HepG2 (cell line): ENCODE results near the gene PTGIS. TPM values are rescaled to one million over a fixed set of nuclear protein-coding genes. Genes with fewer than 3 reads are reported as not detected.

Experiments used
- AGO2 ChIP-seq: fragments of 200-400 bp; formaldehyde crosslinking; optimal IDR thresholded peaks from 2 replicates; pipeline ENCODE3; 2017; ENCODE audit warnings: mild to moderate bottlenecking, low read depth, low read length, moderate library complexity
- AKAP8 ChIP-seq: sonication (generic); formaldehyde crosslinking; IDR thresholded peaks from 2 replicates; pipeline ENCODE4 v1.5.1; 2020; ENCODE audit warnings: mild to moderate bottlenecking, missing genetic modification reagents
- ATF1 ChIP-seq: IDR thresholded peaks from 2 replicates; pipeline ENCODE4 v1.6.1; 2016; ENCODE audit warnings: mild to moderate bottlenecking, control low read depth
- CBX5 ChIP-seq: sonication (generic); formaldehyde crosslinking; IDR thresholded peaks from 2 replicates; pipeline ENCODE4 v1.4.0; 2020; ENCODE audit warnings: missing genetic modification reagents, borderline replicate concordance
- CEBPB ChIP-seq: IDR thresholded peaks from 2 replicates; pipeline ENCODE4 v1.6.1; 2011; ENCODE audit warnings: low read depth, low read length, improper control_type of control experiment, borderline replicate concordance
- CENPX ChIP-seq: sonication (generic); formaldehyde crosslinking; IDR thresholded peaks from 2 replicates; pipeline ENCODE4 v1.9.0; 2021; ENCODE audit warnings: mild to moderate bottlenecking, missing genetic modification reagents, moderate library complexity
- FOXA3 ChIP-seq: IDR thresholded peaks from 2 replicates; pipeline ENCODE4 v1.6.1; 2016; ENCODE audit warnings: missing genetic modification reagents, missing compliant biosample characterization
- MEF2D ChIP-seq: sonication (generic); formaldehyde crosslinking; IDR thresholded peaks from 2 replicates; pipeline ENCODE4 v1.5.1; 2020; ENCODE audit warnings: mild to moderate bottlenecking, missing genetic modification reagents
- MIXL1 ChIP-seq: IDR thresholded peaks from 2 replicates; pipeline ENCODE4 v1.6.1; 2016
- RFXAP ChIP-seq: sonication (generic); formaldehyde crosslinking; IDR thresholded peaks from 2 replicates; pipeline ENCODE4 v1.4.0; 2020; ENCODE audit warnings: missing genetic modification reagents, borderline replicate concordance
- SUZ12 ChIP-seq: fragments of 150-350 bp; IDR thresholded peaks from 2 replicates; pipeline ENCODE4 v1.6.1; 2014; ENCODE audit warnings: low read depth, low read length
- ZNF282 ChIP-seq: fragments of 450-650 bp; IDR thresholded peaks from 2 replicates; pipeline ENCODE4 v1.6.1; 2018; ENCODE audit not compliant: partially characterized antibody
- ZNF556 ChIP-seq: sonication (generic); formaldehyde crosslinking; IDR thresholded peaks from 2 replicates; pipeline ENCODE4 v1.4.0; 2020; ENCODE audit warnings: mild to moderate bottlenecking, missing genetic modification reagents, borderline replicate concordance
- ZNF629 ChIP-seq: sonication (generic); formaldehyde crosslinking; conservative IDR thresholded peaks from 2 replicates; pipeline ENCODE4 v1.5.0; 2020; ENCODE audit warnings: missing genetic modification reagents
- ZNF678 ChIP-seq: sonication (generic); formaldehyde crosslinking; IDR thresholded peaks from 2 replicates; pipeline ENCODE4 v1.4.0; 2020; ENCODE audit warnings: mild to moderate bottlenecking, missing genetic modification reagents
- ZNF879 ChIP-seq: sonication (generic); formaldehyde crosslinking; IDR thresholded peaks from 2 replicates; pipeline ENCODE4 v1.8.1; 2023; ENCODE audit warnings: missing genetic modification reagents
- polyA plus RNA-seq, 8 experiments: library from polyadenylated mRNA; depleted of rRNA in 3 of 8; stranded (reverse) in 7 of 8; unstranded in 1 of 8; fragments of >200 nt; fragmentation: Illumina TruSeq in 4 of 8; extraction: Trizol in 4 of 8; gene quantifications; 2 replicates each; pipeline versions ENCODE4 v1.2.1 to v1.2.3, GENCODE V29; 2011 to 2016; ENCODE audit warnings: low read depth in 4 of 8, missing spikeins in 1 of 8, mixed read lengths in 1 of 8; ENCODE audit not compliant: insufficient read depth in 1 of 8
- total RNA-seq, 5 experiments: library from RNA; depleted of rRNA; stranded (reverse); fragments of >200 nt; fragmentation: Illumina TruSeq; extraction: Trizol; gene quantifications; 2 replicates each; pipeline ENCODE4 v1.2.3, GENCODE V29; 2016; ENCODE audit warnings: low read depth in 1 of 5
- TF ChIP-seq, protein P1 (sequence below), 2 experiments: fragments of 450-650 bp in 1 of 2; sonication (generic) in 1 of 2; formaldehyde crosslinking in 1 of 2; IDR thresholded peaks; 2 replicates each; pipeline versions ENCODE4 v1.6.1 to v1.8.0; 2016 to 2022; ENCODE audit warnings: antibody characterized with exemption in 1 of 2, mild to moderate bottlenecking in 1 of 2, missing genetic modification reagents in 1 of 2
- TF ChIP-seq, protein P2 (sequence below): sonication (generic); formaldehyde crosslinking; IDR thresholded peaks from 2 replicates; pipeline ENCODE4 v1.4.0; 2020; ENCODE audit warnings: missing genetic modification reagents
- TF ChIP-seq, protein P3 (sequence below): IDR thresholded peaks from 2 replicates; pipeline ENCODE4 v1.6.1; 2016; ENCODE audit warnings: missing genetic modification reagents, missing compliant biosample characterization

Gene PTGIS
- total and polyA plus RNA-seq, 2 of the 13 experiments (the other 11 are each of a cell fraction or from before 2014, with no cell fraction given): not detected

DNA sequence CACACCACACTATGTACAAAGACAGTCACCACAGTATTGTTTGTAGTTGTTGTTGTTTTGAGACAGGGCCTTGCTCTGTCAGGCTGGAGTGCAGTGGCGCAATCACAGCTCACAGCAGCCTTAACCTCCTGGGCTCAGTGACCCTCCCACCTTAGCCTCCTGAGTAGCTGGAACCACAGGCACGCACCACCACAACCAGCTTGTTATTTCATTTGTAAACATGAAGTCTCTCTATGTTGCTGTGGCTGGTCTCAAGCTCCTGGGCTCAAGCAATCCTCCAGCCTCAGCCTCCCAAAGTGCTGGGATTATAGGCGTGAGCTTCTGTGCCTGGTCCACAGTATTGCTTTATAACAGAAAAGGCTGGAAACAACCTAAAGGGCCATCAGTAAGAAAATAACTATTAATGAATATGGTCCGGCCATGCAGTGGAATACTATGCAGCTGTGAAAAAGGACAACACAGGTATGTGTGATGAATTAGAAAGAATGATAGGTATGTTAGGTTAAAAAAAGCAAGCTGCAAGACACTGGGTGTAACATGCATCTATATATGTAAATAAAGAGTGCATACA lies 30.0 kb upstream of the PTGIS start (continued):
- TF ChIP-seq, protein P1, sequence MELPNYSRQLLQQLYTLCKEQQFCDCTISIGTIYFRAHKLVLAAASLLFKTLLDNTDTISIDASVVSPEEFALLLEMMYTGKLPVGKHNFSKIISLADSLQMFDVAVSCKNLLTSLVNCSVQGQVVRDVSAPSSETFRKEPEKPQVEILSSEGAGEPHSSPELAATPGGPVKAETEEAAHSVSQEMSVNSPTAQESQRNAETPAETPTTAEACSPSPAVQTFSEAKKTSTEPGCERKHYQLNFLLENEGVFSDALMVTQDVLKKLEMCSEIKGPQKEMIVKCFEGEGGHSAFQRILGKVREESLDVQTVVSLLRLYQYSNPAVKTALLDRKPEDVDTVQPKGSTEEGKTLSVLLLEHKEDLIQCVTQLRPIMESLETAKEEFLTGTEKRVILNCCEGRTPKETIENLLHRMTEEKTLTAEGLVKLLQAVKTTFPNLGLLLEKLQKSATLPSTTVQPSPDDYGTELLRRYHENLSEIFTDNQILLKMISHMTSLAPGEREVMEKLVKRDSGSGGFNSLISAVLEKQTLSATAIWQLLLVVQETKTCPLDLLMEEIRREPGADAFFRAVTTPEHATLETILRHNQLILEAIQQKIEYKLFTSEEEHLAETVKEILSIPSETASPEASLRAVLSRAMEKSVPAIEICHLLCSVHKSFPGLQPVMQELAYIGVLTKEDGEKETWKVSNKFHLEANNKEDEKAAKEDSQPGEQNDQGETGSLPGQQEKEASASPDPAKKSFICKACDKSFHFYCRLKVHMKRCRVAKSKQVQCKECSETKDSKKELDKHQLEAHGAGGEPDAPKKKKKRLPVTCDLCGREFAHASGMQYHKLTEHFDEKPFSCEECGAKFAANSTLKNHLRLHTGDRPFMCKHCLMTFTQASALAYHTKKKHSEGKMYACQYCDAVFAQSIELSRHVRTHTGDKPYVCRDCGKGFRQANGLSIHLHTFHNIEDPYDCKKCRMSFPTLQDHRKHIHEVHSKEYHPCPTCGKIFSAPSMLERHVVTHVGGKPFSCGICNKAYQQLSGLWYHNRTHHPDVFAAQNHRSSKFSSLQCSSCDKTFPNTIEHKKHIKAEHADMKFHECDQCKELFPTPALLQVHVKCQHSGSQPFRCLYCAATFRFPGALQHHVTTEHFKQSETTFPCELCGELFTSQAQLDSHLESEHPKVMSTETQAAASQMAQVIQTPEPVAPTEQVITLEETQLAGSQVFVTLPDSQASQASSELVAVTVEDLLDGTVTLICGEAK (IDR thresholded peaks at IDR 0.05): no peak
- TF ChIP-seq, protein P1 (CRISPR knock-in tag; IDR thresholded peaks at IDR 0.05): no peak
- TF ChIP-seq RFXAP (CRISPR knock-in tag) (no peak), MEF2D (CRISPR knock-in tag) (no peak), ZNF282 (no peak), CENPX (CRISPR knock-in tag) (no peak), ZNF879 (no peak), CBX5 (CRISPR knock-in tag) (no peak), SUZ12 (no peak), MIXL1 (CRISPR knock-in tag) (no peak), ZNF678 (CRISPR knock-in tag) (no peak), ATF1 (no peak), FOXA3 (CRISPR knock-in tag) (0 out of 2 replicates have a peak, but pooled peaks have one; percentile 6), AGO2 (no peak), ZNF556 (CRISPR knock-in tag) (no peak), CEBPB (peak; percentile 87), ZNF629 (no peak), AKAP8 (CRISPR knock-in tag) (no peak)
- TF ChIP-seq, protein P2, sequence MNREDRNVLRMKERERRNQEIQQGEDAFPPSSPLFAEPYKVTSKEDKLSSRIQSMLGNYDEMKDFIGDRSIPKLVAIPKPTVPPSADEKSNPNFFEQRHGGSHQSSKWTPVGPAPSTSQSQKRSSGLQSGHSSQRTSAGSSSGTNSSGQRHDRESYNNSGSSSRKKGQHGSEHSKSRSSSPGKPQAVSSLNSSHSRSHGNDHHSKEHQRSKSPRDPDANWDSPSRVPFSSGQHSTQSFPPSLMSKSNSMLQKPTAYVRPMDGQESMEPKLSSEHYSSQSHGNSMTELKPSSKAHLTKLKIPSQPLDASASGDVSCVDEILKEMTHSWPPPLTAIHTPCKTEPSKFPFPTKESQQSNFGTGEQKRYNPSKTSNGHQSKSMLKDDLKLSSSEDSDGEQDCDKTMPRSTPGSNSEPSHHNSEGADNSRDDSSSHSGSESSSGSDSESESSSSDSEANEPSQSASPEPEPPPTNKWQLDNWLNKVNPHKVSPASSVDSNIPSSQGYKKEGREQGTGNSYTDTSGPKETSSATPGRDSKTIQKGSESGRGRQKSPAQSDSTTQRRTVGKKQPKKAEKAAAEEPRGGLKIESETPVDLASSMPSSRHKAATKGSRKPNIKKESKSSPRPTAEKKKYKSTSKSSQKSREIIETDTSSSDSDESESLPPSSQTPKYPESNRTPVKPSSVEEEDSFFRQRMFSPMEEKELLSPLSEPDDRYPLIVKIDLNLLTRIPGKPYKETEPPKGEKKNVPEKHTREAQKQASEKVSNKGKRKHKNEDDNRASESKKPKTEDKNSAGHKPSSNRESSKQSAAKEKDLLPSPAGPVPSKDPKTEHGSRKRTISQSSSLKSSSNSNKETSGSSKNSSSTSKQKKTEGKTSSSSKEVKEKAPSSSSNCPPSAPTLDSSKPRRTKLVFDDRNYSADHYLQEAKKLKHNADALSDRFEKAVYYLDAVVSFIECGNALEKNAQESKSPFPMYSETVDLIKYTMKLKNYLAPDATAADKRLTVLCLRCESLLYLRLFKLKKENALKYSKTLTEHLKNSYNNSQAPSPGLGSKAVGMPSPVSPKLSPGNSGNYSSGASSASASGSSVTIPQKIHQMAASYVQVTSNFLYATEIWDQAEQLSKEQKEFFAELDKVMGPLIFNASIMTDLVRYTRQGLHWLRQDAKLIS: 0 out of 2 replicates have a peak, but pooled peaks have one; percentile 71
- TF ChIP-seq, protein P3, sequence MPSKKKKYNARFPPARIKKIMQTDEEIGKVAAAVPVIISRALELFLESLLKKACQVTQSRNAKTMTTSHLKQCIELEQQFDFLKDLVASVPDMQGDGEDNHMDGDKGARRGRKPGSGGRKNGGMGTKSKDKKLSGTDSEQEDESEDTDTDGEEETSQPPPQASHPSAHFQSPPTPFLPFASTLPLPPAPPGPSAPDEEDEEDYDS (CRISPR knock-in tag): no peak
